OCI-LY3 (cell line): ENCODE measurements around the gene LSP1.

ENCODE experiments used
- EZH2phosphoT487 ChIP-seq: fragments of 200-600 bp; shearing (Covaris generic); IDR thresholded peaks from 2 replicates; pipeline ENCODE4 v1.6.1; 2018; ENCODE audit warnings: antibody characterized with exemption, mixed run types, low read depth
- TF ChIP-seq, protein P1 (sequence below): fragments of 200-600, 300-600 bp; sonication (generic); IDR thresholded peaks from 2 replicates; pipeline ENCODE4 v1.5.1; 2014; ENCODE audit warnings: antibody characterized with exemption, low read length, low read depth

GRCh38 chr11:1815311-1815710, 37.6 kb upstream of the LSP1 start:
- TF ChIP-seq, protein P1, sequence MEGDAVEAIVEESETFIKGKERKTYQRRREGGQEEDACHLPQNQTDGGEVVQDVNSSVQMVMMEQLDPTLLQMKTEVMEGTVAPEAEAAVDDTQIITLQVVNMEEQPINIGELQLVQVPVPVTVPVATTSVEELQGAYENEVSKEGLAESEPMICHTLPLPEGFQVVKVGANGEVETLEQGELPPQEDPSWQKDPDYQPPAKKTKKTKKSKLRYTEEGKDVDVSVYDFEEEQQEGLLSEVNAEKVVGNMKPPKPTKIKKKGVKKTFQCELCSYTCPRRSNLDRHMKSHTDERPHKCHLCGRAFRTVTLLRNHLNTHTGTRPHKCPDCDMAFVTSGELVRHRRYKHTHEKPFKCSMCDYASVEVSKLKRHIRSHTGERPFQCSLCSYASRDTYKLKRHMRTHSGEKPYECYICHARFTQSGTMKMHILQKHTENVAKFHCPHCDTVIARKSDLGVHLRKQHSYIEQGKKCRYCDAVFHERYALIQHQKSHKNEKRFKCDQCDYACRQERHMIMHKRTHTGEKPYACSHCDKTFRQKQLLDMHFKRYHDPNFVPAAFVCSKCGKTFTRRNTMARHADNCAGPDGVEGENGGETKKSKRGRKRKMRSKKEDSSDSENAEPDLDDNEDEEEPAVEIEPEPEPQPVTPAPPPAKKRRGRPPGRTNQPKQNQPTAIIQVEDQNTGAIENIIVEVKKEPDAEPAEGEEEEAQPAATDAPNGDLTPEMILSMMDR: no peak
- no peak for TF ChIP-seq EZH2phosphoT487
